SK-N-SH (cell line): ENCODE results near the gene LGR4. TPM values are rescaled to one million over a fixed set of nuclear protein-coding genes. Genes with fewer than 3 reads are reported as not detected.
"Not testable (repeated sequence)": the region's sequence is repeated elsewhere in the genome, so short reads cannot be mapped to it uniquely, and the experiment has no call there.

Experiments
- CTCF ChIA-PET: fragments of 300-600, 350-600 bp; formaldehyde crosslinking; extraction: SDS; loops from one replicate; lab custom pipeline; 2021; lab: Yijun Ruan, JAX
- POLR2A ChIA-PET: fragments of 350-600 bp; sonication (Branson Sonifier 250); formaldehyde crosslinking; extraction: SDS; loops from one replicate; lab custom pipeline; 2020; ENCODE audit warnings: antibody characterized with exemption, inconsistent platforms; lab: Yijun Ruan, JAX
- DNase-seq: peaks from one replicate; pipeline ENCODE4 v3.0.0; 2012
- H2AFZ ChIP-seq: fragments of 200-600 bp; sonication (generic); 2 replicates; pipeline ENCODE4 v1.8.1; 2016; ENCODE audit warnings: antibody characterized with exemption, mild to moderate bottlenecking, low read depth
- H3F3A ChIP-seq: fragments of 200-600 bp; sonication (generic); replicated peaks from 2 replicates; pipeline ENCODE3; 2016; ENCODE audit warnings: antibody characterized with exemption, mild to moderate bottlenecking; ENCODE audit not compliant: insufficient read depth
- H3K27ac ChIP-seq, 2 experiments: fragments of 200-500 bp in 1 of 2; fragments of 200-600 bp in 1 of 2; sonication (Bioruptor generic) in 1 of 2; sonication (generic), shearing (Covaris generic) in 1 of 2; 2 replicates each; pipeline versions ENCODE4 v1.5.1 to v1.6.1; 2014 to 2016; ENCODE audit warnings: low read depth in 2 of 2, inconsistent platforms in 1 of 2, low read length in 1 of 2, mild to moderate bottlenecking in 1 of 2, mixed read lengths in 1 of 2
- H3K27me3 ChIP-seq: fragments of 200-600 bp; sonication (generic), shearing (Covaris generic); 2 replicates; pipeline ENCODE4 v1.6.1; 2016; ENCODE audit warnings: mixed run types; ENCODE audit not compliant: insufficient read depth
- H3K36me3 ChIP-seq, 2 experiments: fragments of 200-500 bp in 1 of 2; fragments of 200-600 bp in 1 of 2; sonication (Bioruptor generic) in 1 of 2; sonication (generic) in 1 of 2; replicated peaks in 1 of 2; 2 replicates each; pipeline versions ENCODE3 to v1.5.1; 2014 to 2016; ENCODE audit warnings: low read length in 1 of 2, mild to moderate bottlenecking in 1 of 2; ENCODE audit not compliant: insufficient read depth in 2 of 2, control insufficient read depth in 1 of 2
- H3K4me1 ChIP-seq, 2 experiments: fragments of 200-500 bp in 1 of 2; fragments of 200-600 bp in 1 of 2; sonication (Bioruptor generic) in 1 of 2; sonication (generic), shearing (Covaris generic) in 1 of 2; 2 replicates each; pipeline versions ENCODE4 v1.5.1 to v1.6.1; 2014 to 2016; ENCODE audit warnings: low read depth in 1 of 2, low read length in 1 of 2, mixed run types in 1 of 2; ENCODE audit not compliant: insufficient read depth in 2 of 2, control insufficient read depth in 1 of 2
- H3K4me2 ChIP-seq: fragments of 200-600 bp; sonication (generic), shearing (Covaris generic); 2 replicates; pipeline ENCODE4 v1.6.1; 2017; ENCODE audit warnings: mixed run types
- H3K4me3 ChIP-seq, 2 experiments: fragments of 200-500 bp in 1 of 2; fragments of 200-600 bp in 1 of 2; sonication (Bioruptor generic) in 1 of 2; sonication (generic), shearing (Covaris generic) in 1 of 2; 2 replicates each; pipeline versions ENCODE4 v1.5.1 to v1.8.1; 2014 to 2016; ENCODE audit warnings: low read depth in 2 of 2, inconsistent platforms in 1 of 2, low read length in 1 of 2, mild to moderate bottlenecking in 1 of 2, mixed read lengths in 1 of 2, moderate library complexity in 1 of 2
- H3K79me2 ChIP-seq: fragments of 200-600 bp; sonication (generic); 2 replicates; pipeline ENCODE4 v1.8.1; 2017; ENCODE audit warnings: mild to moderate bottlenecking; ENCODE audit not compliant: insufficient read depth
- H3K9ac ChIP-seq: fragments of 200-600 bp; sonication (generic); 2 replicates; pipeline ENCODE4 v1.6.1; 2017; ENCODE audit warnings: mixed run types
- H3K9me2 ChIP-seq: fragments of 200-600 bp; sonication (generic); 2 replicates; pipeline ENCODE4 v1.6.1; 2017; ENCODE audit warnings: mixed run types
- H3K9me3 ChIP-seq: fragments of 200-600 bp; sonication (generic); 2 replicates; pipeline ENCODE4 v1.6.1; 2017; ENCODE audit warnings: mixed run types, mild to moderate bottlenecking, moderate library complexity
- H4K20me1 ChIP-seq: fragments of 200-600 bp; sonication (generic); 2 replicates; pipeline ENCODE4 v1.6.1; 2017; ENCODE audit warnings: mild to moderate bottlenecking, mixed run types; ENCODE audit not compliant: insufficient read depth
- CHD2 ChIP-seq: fragments of 150-350 bp; IDR thresholded peaks from 2 replicates; pipeline ENCODE4 v1.6.1; 2018; ENCODE audit warnings: low read length; ENCODE audit not compliant: partially characterized antibody
- CTCF ChIP-seq: fragments of 200-600 bp; sonication (generic); IDR thresholded peaks from 2 replicates; pipeline ENCODE4 v1.6.1; 2017; ENCODE audit warnings: antibody characterized with exemption, mild to moderate bottlenecking, moderate library complexity
- ELF1 ChIP-seq: IDR thresholded peaks from 2 replicates; pipeline ENCODE4 v1.4.0; 2012
- EP300 ChIP-seq, 2 experiments: IDR thresholded peaks; 2 replicates each; pipeline versions ENCODE4 v1.4.0 to v1.6.1; 2012; ENCODE audit warnings: borderline replicate concordance in 1 of 2, low read depth in 1 of 2, low read length in 1 of 2
- JUND ChIP-seq: IDR thresholded peaks from 2 replicates; pipeline ENCODE4 v1.4.0; 2012
- MEF2A ChIP-seq: IDR thresholded peaks from 2 replicates; pipeline ENCODE4 v1.4.0; 2012; ENCODE audit warnings: low read depth, borderline replicate concordance
- MXI1 ChIP-seq: IDR thresholded peaks from 2 replicates; pipeline ENCODE4 v1.6.1; 2012; ENCODE audit warnings: mild to moderate bottlenecking, low read depth, low read length, improper control_type of control experiment
- POLR2AphosphoS5 ChIP-seq: IDR thresholded peaks from 2 replicates; pipeline ENCODE4 v1.6.1; 2012; ENCODE audit warnings: low read depth, low read length
- WGBS: methylation state at CpG from one replicate; pipeline ENCODE4 v1.1.6; 2017; ENCODE audit warnings: low lambda C conversion rate; 5-methylcytosine and 5-hydroxymethylcytosine counted together
- polyA plus RNA-seq, 3 experiments: library from polyadenylated mRNA; depleted of rRNA; stranded (reverse); fragments of >200 nt; gene quantifications; 2 replicates each; pipeline ENCODE4 v1.2.3, GENCODE V29; 2012

The LGR4 gene
- polyA plus RNA-seq, 1 of the 3 experiments (the other 2 are of a cell fraction), result 2.6 TPM

DNA sequence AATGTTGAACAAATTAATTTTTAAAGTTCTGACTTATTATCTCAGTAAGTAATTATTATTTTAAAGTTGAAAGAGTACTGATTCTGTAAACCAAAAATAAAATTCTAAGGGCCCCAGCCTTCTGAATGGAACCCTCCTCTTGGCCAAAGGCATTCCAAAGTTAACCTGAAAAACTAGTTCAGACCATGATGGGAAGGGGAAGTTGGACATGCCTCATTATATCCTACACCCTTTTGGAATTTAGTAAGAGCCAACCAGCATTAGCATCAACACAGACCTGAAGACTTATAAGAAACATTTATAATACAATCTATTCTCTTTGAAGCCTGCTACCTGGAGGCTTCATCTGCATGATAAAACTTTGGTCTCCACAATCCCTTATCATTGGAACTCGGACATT lies 18.9 kb downstream of the LGR4 start:
- peaks cover 14% of the 10 kb centered on the region for H3K79me2 ChIP-seq
- DNase-seq, result no peak
- 88% methylated on average over 1 of the region's 1 CpG for WGBS
- H3K9me2 ChIP-seq, result no peaks in the 10 kb centered on the region
- H3K27me3 ChIP-seq, result no peaks in the 10 kb centered on the region
- no peak overlapping the region for H2AFZ ChIP-seq
- POLR2A ChIA-PET, result no interaction called here
- H4K20me1 ChIP-seq, result no peaks in the 10 kb centered on the region
- no peak overlapping the region for H3K4me2 ChIP-seq
- no peak overlapping the region for H3K9ac ChIP-seq
- no peaks in the 10 kb centered on the region for H3K9me3 ChIP-seq
- H3K36me3 ChIP-seq, result no peaks in the 10 kb centered on the region
- no peak overlapping the region for H3K4me3 ChIP-seq
- H3F3A ChIP-seq, result peaks cover 15% of the 10 kb centered on the region
- H3K4me1 ChIP-seq, result peaks cover 2 to 38% of the 10 kb centered on the region in 2 experiments; a peak in 3 of 4 replicates
- CTCF ChIA-PET, result no interaction called here
- H3K27ac ChIP-seq, result no peak overlapping the region
- TF ChIP-seq CHD2 (no peak), EP300 (IDR thresholded peaks at IDR 0.05; ENCODE audit: borderline replicate concordance in 1 of 2, low read depth in 1 of 2, low read length in 1 of 2) (no peak)

DNA sequence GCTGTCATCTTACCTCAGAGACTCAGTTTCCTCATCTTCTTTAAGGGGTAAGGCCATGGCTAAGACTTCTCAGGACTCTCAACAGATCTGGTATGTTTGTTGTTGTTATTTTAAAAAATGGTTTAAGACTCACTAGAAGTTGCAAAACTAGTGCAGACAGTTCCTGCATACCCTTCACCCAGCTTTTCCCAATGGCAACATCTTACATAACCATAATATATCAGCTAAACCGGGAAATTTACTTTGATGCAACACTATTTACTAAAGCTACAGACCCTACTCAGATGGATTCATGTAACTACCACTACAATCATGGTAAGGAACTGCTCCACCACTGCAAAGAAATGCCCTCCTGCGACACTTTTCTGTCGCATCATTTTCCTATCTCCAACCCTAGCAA lies 20.4 kb downstream of the LGR4 start:
- WGBS, result 94% methylated on average over 3 of the region's 3 CpGs
- Histone ChIP-seq H3F3A (peaks cover 15% of the 10 kb centered on the region), H2AFZ (no peak overlapping the region), H3K27ac (no peak overlapping the region), H3K36me3 (no peaks in the 10 kb centered on the region), H3K4me2 (no peak overlapping the region), H3K4me3 (no peak overlapping the region), H3K9me3 (no peaks in the 10 kb centered on the region), H3K4me1 (peaks cover 2 to 31% of the 10 kb centered on the region in 2 experiments; a peak in 3 of 4 replicates), H3K27me3 (no peaks in the 10 kb centered on the region), H3K79me2 (peaks cover 12% of the 10 kb centered on the region), H3K9ac (no peak overlapping the region), H3K9me2 (no peaks in the 10 kb centered on the region), H4K20me1 (no peaks in the 10 kb centered on the region)
- ChIA-PET CTCF (interaction anchor here (0.6 to 1.2 kb wide), 2 partner anchors 9 to 25 kb away, joined by 3 to 4 read pairs; no protein-coding TSS in a partner anchor), POLR2A (no interaction called here)
- no peak for DNase-seq
- no peak for TF ChIP-seq CHD2
- TF ChIP-seq POLR2AphosphoS5, result no peak
- TF ChIP-seq ELF1, result no peak
- TF ChIP-seq JUND, result no peak
- no peak for TF ChIP-seq MEF2A
- TF ChIP-seq MXI1, result no peak
- TF ChIP-seq, all 33 proteins: peak for 0

- 100% methylated on average over 1 of the region's 1 CpG for WGBS
- H3K9me2 ChIP-seq, result no peaks in the 10 kb centered on the region
- no peak overlapping the region for H3K9ac ChIP-seq
- CTCF ChIA-PET, result interaction anchor here (1.2 kb wide), 1 partner anchor 8 kb away, joined by 3 read pairs; no protein-coding TSS in a partner anchor
- H3K79me2 ChIP-seq, result peaks cover 12% of the 10 kb centered on the region
- H3F3A ChIP-seq, result peaks cover 9% of the 10 kb centered on the region
- H3K4me1 ChIP-seq, result peaks cover 2 to 24% of the 10 kb centered on the region in 2 experiments; a peak in 3 of 4 replicates
- no peaks in the 10 kb centered on the region for H3K9me3 ChIP-seq
- H3K4me3 ChIP-seq, result no peak overlapping the region
- H3K36me3 ChIP-seq, result no peaks in the 10 kb centered on the region
- no peak for TF ChIP-seq MEF2A
- TF ChIP-seq CTCF, result no peak
- TF ChIP-seq, all 33 proteins: peak for 0
- Histone ChIP-seq H4K20me1 (no peaks in the 10 kb centered on the region), H2AFZ (no peak overlapping the region), H3K4me2 (no peak overlapping the region), H3K27me3 (no peaks in the 10 kb centered on the region), H3K27ac (no peak overlapping the region)
- POLR2A ChIA-PET, result no interaction called here
- no peak for DNase-seq
Observed at GRCh38 chr11:27451244-27451965, 21.2 kb downstream of the LGR4 start.

GRCh38 chr11:27448184-27448540 lies 24.4 kb downstream of the LGR4 start:
- H3K27ac ChIP-seq, H3K9me2 ChIP-seq, H3K9ac ChIP-seq, H3K36me3 ChIP-seq, H3F3A ChIP-seq, DNase-seq, H4K20me1 ChIP-seq, H3K79me2 ChIP-seq, POLR2A ChIA-PET, H2AFZ ChIP-seq, H3K27me3 ChIP-seq, H3K4me3 ChIP-seq, CTCF ChIA-PET, H3K4me2 ChIP-seq, H3K9me3 ChIP-seq: not testable (repeated sequence)
- H3K4me1 ChIP-seq, result peaks cover 5 to 26% of the 10 kb centered on the region in 2 experiments; a peak in 3 of 4 replicates
- WGBS, result 92% methylated on average over 5 of the region's 5 CpGs
